IMR-90 (cell line): ENCODE results near the gene PHF20.

Experiments used
- BHLHE40 ChIP-seq: fragments of 150-350 bp; IDR thresholded peaks from 2 replicates; pipeline ENCODE4 v1.6.1; 2016; ENCODE audit warnings: mild to moderate bottlenecking, low read depth, low read length
- CEBPB ChIP-seq: IDR thresholded peaks from 2 replicates; pipeline ENCODE4 v1.6.1; 2012; ENCODE audit warnings: low read depth, low read length, improper control_type of control experiment
- CTCF ChIP-seq: conservative IDR thresholded peaks from 2 replicates; pipeline ENCODE4 v1.5.1; 2012; ENCODE audit warnings: mild to moderate bottlenecking, low read depth, low read length, improper control_type of control experiment
- MAFK ChIP-seq: IDR thresholded peaks from 2 replicates; pipeline ENCODE4 v1.6.1; 2012; ENCODE audit warnings: low read depth, low read length, improper control_type of control experiment
- POLR2A ChIP-seq: IDR thresholded peaks from 2 replicates; pipeline ENCODE4 v1.6.1; 2012; ENCODE audit warnings: mild to moderate bottlenecking, low read depth, low read length
- RAD21 ChIP-seq: IDR thresholded peaks from 2 replicates; pipeline ENCODE4 v1.6.1; 2012; ENCODE audit warnings: low read length, improper control_type of control experiment
- RFX5 ChIP-seq: IDR thresholded peaks from 2 replicates; pipeline ENCODE4 v1.8.0; 2012; ENCODE audit warnings: low read depth, mild to moderate bottlenecking, low read length, moderate library complexity
- USF2 ChIP-seq: fragments of 150-350 bp; IDR thresholded peaks from 2 replicates; pipeline ENCODE4 v1.6.1; 2017; ENCODE audit warnings: mild to moderate bottlenecking, antibody characterized with exemption, low read length, low read depth

- TF ChIP-seq POLR2A (peak; percentile 98), USF2 (peak; percentile 76), CTCF (peak; percentile 49), CEBPB (peak; percentile 100), RAD21 (no peak), BHLHE40 (no peak), RFX5 (no peak), MAFK (no peak)
These were observed 29.7 kb upstream of the PHF20 start, which contains the start of gene RBM39 for GRCh38 chr20:35741892-35742740.
